OCI-M1 (cell line): ENCODE data around the gene NDEL1.

Source experiments
- DNase-seq: peaks from one replicate; lab custom pipeline; 2025; lab: John Stamatoyannopoulos, UW

Gene NDEL1

GRCh38 chr17:8504460-8505207, 69.0 kb downstream of the NDEL1 start:
- no peak for DNase-seq

- no peak for DNase-seq
Measured at GRCh38 chr17:8506145-8506544, 70.5 kb downstream of the NDEL1 start.

DNA sequence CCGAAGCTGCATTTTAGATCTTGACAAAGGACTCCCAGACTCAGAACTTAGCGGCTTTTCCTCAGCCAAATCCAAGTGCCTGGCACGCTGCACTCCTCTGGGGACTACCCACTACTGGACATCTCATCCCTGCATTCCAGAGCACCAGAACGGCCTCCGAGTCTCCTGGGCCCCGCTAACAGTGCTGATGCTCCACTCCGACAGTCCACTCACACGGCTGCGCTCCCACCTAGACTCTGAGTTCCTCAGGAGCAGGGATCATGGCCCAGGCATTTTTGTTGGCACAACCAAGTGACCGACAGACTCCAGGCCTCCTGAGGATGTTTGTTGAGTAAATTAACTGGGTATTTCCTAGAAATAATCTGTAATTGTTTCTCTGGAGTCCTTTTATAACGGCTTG, 79.1 kb downstream of the NDEL1 start:
- DNase-seq, result no peak
